Gastrocnemius medialis (tissue), 4 donors: ENCODE measurements around the gene FGD5. TPM values are rescaled to one million over a fixed set of nuclear protein-coding genes. Genes with fewer than 3 reads are reported as not detected.

Experiments
- ATAC-seq, 2 donors: fragments of 150-250 bp; one replicate each; pipeline ENCODE4 v1.9.1; 2016
- DNase-seq, 2 donors: peaks; one replicate each; pipeline ENCODE4 v3.0.0-alpha.2; 2019
- H3K27ac ChIP-seq, 4 donors: fragments of 200-600 bp; sonication (generic); 1 replicate in 1 of 4; 2 replicates in 3 of 4; pipeline ENCODE4 v1.5.1; 2016 to 2018; ENCODE audit warnings: mild to moderate bottlenecking in 2 of 4, moderate library complexity in 1 of 4
- H3K27me3 ChIP-seq, 3 donors: fragments of 200-600 bp; sonication (generic) in 2 of 3; 1 replicate in 1 of 3; 2 replicates in 2 of 3; pipeline versions ENCODE4 v1.5.1 to v1.6.0; 2016 to 2019; ENCODE audit warnings: mild to moderate bottlenecking in 1 of 3, moderate library complexity in 1 of 3
- H3K36me3 ChIP-seq, 2 donors: fragments of 200-600 bp; sonication (generic) in 1 of 2; one replicate each; pipeline ENCODE4 v1.5.1; 2017 to 2018
- H3K4me1 ChIP-seq, 2 donors: fragments of 200-600 bp; sonication (generic) in 1 of 2; one replicate each; pipeline ENCODE4 v1.5.1; 2016 to 2017; ENCODE audit warnings: mild to moderate bottlenecking in 2 of 2
- H3K4me3 ChIP-seq, 4 donors: fragments of 200-600 bp; sonication (generic) in 3 of 4; 1 replicate in 1 of 4; 2 replicates in 3 of 4; pipeline ENCODE4 v1.5.1; 2016 to 2019; ENCODE audit warnings: mild to moderate bottlenecking in 2 of 4
- H3K9me3 ChIP-seq, 3 donors: fragments of 200-600 bp; sonication (generic) in 2 of 3; 1 replicate in 1 of 3; 2 replicates in 2 of 3; pipeline ENCODE4 v1.5.1; 2016 to 2019
- CTCF ChIP-seq, 5 experiments: fragments of 450-650 bp in 3 of 5; fragments of 200-600 bp in 2 of 5; sonication (generic) in 2 of 5; IDR thresholded peaks in 4 of 5; conservative IDR thresholded peaks in 1 of 5; 1 replicate in 4 of 5; 2 replicates in 1 of 5; pipeline ENCODE4 v1.5.1; 2016 to 2019; ENCODE audit warnings: antibody characterized with exemption in 5 of 5, mild to moderate bottlenecking in 3 of 5, moderate library complexity in 3 of 5
- POLR2A ChIP-seq, 2 donors: fragments of 450-650 bp; IDR thresholded peaks; one replicate each; pipeline ENCODE4 v1.6.1; 2017; ENCODE audit warnings: antibody characterized with exemption in 2 of 2, mild to moderate bottlenecking in 2 of 2, moderate library complexity in 2 of 2
- in situ Hi-C, 4 donors: fragments of 200-750 bp; cut with MboI; loops; one replicate each; pipeline versions ENCODE4 v1.15.0 to v1.8.0; 2017; ENCODE audit warnings: low sequenced_read_pairs in 4 of 4
- intact Hi-C: fragments of 100-400 bp; cut with DNase I; formaldehyde crosslinking; loops from one replicate; pipeline ENCODE4 v1.15.1; 2023; ENCODE audit warnings: low total_unique reads
- total RNA-seq, 4 donors: library from RNA; depleted of rRNA; stranded (reverse); fragments of >200 nt; gene quantifications; one replicate each; pipeline versions ENCODE4 v1.1.0 to v1.2.3, GENCODE V29; 2016

Gene FGD5
- total RNA-seq, 4 donors from 2014 or later, result 4.4 to 8.4 (median 5.2) TPM

- Histone ChIP-seq H3K27ac (no peak overlapping the region), H3K4me1 (peaks cover 16 to 19% of the 10 kb centered on the region in 2 donors), H3K27me3 (no peaks in the 10 kb centered on the region), H3K4me3 (no peak overlapping the region), H3K9me3 (no peaks in the 10 kb centered on the region), H3K36me3 (no peaks in the 10 kb centered on the region)
- intact Hi-C loops, result no loop called here
- TF ChIP-seq CTCF (IDR thresholded peaks at IDR 0.05 in 4 of 5, conservative IDR thresholded peaks at IDR 0.05 in 1 of 5) (no peak), POLR2A (IDR thresholded peaks at IDR 0.05) (no peak)
- DNase-seq, result no peak
- in situ Hi-C loops, result no loop called here
- no peak for ATAC-seq
These were observed 73.5 kb downstream of the FGD5 start for GRCh38 chr3:14892226-14892625.

GRCh38 chr3:14894085-14894484 lies 75.3 kb downstream of the FGD5 start:
- DNase-seq (no peak), ATAC-seq (no peak)
- H3K4me3 ChIP-seq, result no peak overlapping the region
- H3K9me3 ChIP-seq, result no peaks in the 10 kb centered on the region
- in situ Hi-C loops, result no loop called here
- TF ChIP-seq POLR2A (IDR thresholded peaks at IDR 0.05) (no peak), CTCF (IDR thresholded peaks at IDR 0.05 in 4 of 5, conservative IDR thresholded peaks at IDR 0.05 in 1 of 5) (no peak)
- no peak overlapping the region for H3K27ac ChIP-seq
- no peaks in the 10 kb centered on the region for H3K36me3 ChIP-seq
- peaks cover 9 to 13% of the 10 kb centered on the region in 2 donors for H3K4me1 ChIP-seq
- intact Hi-C loops, result no loop called here
- H3K27me3 ChIP-seq, result no peaks in the 10 kb centered on the region

GRCh38 chr3:14897266-14897665 lies 78.5 kb downstream of the FGD5 start:
- Histone ChIP-seq H3K4me3 (no peak overlapping the region), H3K36me3 (no peaks in the 10 kb centered on the region), H3K4me1 (no peaks in the 10 kb centered on the region), H3K27me3 (no peaks in the 10 kb centered on the region), H3K27ac (no peak overlapping the region), H3K9me3 (no peaks in the 10 kb centered on the region)
- no peak for ATAC-seq
- no peak for DNase-seq
- in situ Hi-C loops, result no loop called here
- TF ChIP-seq POLR2A (IDR thresholded peaks at IDR 0.05) (no peak), CTCF (IDR thresholded peaks at IDR 0.05 in 4 of 5, conservative IDR thresholded peaks at IDR 0.05 in 1 of 5) (no peak)
- intact Hi-C loops, result no loop called here

GRCh38 chr3:14898929-14899328 lies 80.2 kb downstream of the FGD5 start:
- Histone ChIP-seq H3K27me3 (no peaks in the 10 kb centered on the region), H3K27ac (no peak overlapping the region), H3K9me3 (no peaks in the 10 kb centered on the region), H3K36me3 (no peaks in the 10 kb centered on the region), H3K4me1 (no peaks in the 10 kb centered on the region), H3K4me3 (no peak overlapping the region)
- TF ChIP-seq POLR2A (IDR thresholded peaks at IDR 0.05) (no peak), CTCF (IDR thresholded peaks at IDR 0.05 in 4 of 5, conservative IDR thresholded peaks at IDR 0.05 in 1 of 5) (no peak)
- ATAC-seq (no peak), DNase-seq (no peak)
- in situ Hi-C loops (no loop called here), intact Hi-C loops (no loop called here)

- no peak overlapping the region for H3K27ac ChIP-seq
- no peaks in the 10 kb centered on the region for H3K27me3 ChIP-seq
- intact Hi-C loops (loop anchor here (5.0 kb wide), 1 partner anchor 38 kb away; no protein-coding TSS in a partner anchor), in situ Hi-C loops (loop anchor here in 2 of 4 donors (25.0 kb wide), 2 partner anchors 113 to 238 kb away; partner anchors contain the start of gene CCDC174 (in 1 of the 2))
- no peaks in the 10 kb centered on the region for H3K4me1 ChIP-seq
- DNase-seq, result no peak
- ATAC-seq, result no peak
- H3K36me3 ChIP-seq, result no peaks in the 10 kb centered on the region
- H3K9me3 ChIP-seq, result no peaks in the 10 kb centered on the region
- TF ChIP-seq CTCF (IDR thresholded peaks at IDR 0.05 in 4 of 5, conservative IDR thresholded peaks at IDR 0.05 in 1 of 5), result no peak
- no peak for TF ChIP-seq POLR2A (IDR thresholded peaks at IDR 0.05)
- H3K4me3 ChIP-seq, result no peak overlapping the region
These were observed 81.3 kb downstream of the FGD5 start for GRCh38 chr3:14899993-14900618.
